Body of pancreas (tissue), 4 donors: ENCODE results near the gene CCSER1. TPM values are rescaled to one million over a fixed set of nuclear protein-coding genes. Genes with fewer than 3 reads are reported as not detected.

Experiments
- ATAC-seq: fragments of 150-250 bp; one replicate; pipeline ENCODE4 v1.9.1; 2016
- DNase-seq, 4 donors: peaks; one replicate each; pipeline ENCODE4 v3.0.0-alpha.2; 2019
- H3K27ac ChIP-seq, 4 donors: fragments of 200-600 bp; sonication (generic); 1 replicate in 3 of 4; 2 replicates in 1 of 4; pipeline versions ENCODE4 v1.5.1 to v1.6.1; 2016 to 2019; ENCODE audit warnings: mild to moderate bottlenecking in 1 of 4, mixed read lengths in 1 of 4, moderate library complexity in 1 of 4
- H3K27me3 ChIP-seq, 2 donors: fragments of 200-600 bp; sonication (generic); one replicate each; pipeline ENCODE4 v1.6.0; 2016; ENCODE audit warnings: mild to moderate bottlenecking in 1 of 2
- H3K36me3 ChIP-seq, 2 donors: fragments of 200-600 bp; sonication (generic); replicated peaks in 1 of 2; 2 replicates each; pipeline ENCODE4 v1.5.1; 2016; ENCODE audit warnings: low read depth in 2 of 2; ENCODE audit not compliant: insufficient read depth in 1 of 2
- H3K4me1 ChIP-seq: fragments of 200-600 bp; sonication (generic); one replicate; pipeline ENCODE4 v1.6.0; 2016
- H3K4me3 ChIP-seq, 2 donors: fragments of 200-600 bp; sonication (generic); 1 replicate in 1 of 2; 2 replicates in 1 of 2; pipeline ENCODE4 v1.5.1; 2016 to 2019
- H3K9me3 ChIP-seq, 3 donors: fragments of 200-600 bp; sonication (generic); 1 replicate in 2 of 3; 2 replicates in 1 of 3; pipeline ENCODE4 v1.5.1; 2016
- CTCF ChIP-seq, 7 experiments: fragments of 450-650 bp in 4 of 7; fragments of 200-600 bp in 3 of 7; sonication (generic) in 3 of 7; IDR thresholded peaks; one replicate each; pipeline ENCODE4 v1.5.1; 2016 to 2019; ENCODE audit warnings: antibody characterized with exemption in 7 of 7
- POLR2A ChIP-seq, 3 donors: fragments of 450-650 bp; IDR thresholded peaks; one replicate each; pipeline ENCODE4 v1.6.1; 2016; ENCODE audit warnings: antibody characterized with exemption in 3 of 3, mild to moderate bottlenecking in 2 of 3
- WGBS, 2 donors: methylation state at CpG; one replicate each; pipeline ENCODE4 v1.1.5; 2017; 5-methylcytosine and 5-hydroxymethylcytosine counted together
- intact Hi-C: fragments of 100-400 bp; cut with DNase I; formaldehyde crosslinking; loops from one replicate; pipeline ENCODE4 v1.15.1; 2023
- total RNA-seq, 2 donors: library from RNA; depleted of rRNA; stranded (reverse); fragments of >200 nt; gene quantifications; one replicate each; pipeline ENCODE4 v1.1.0, GENCODE V29; 2016

The CCSER1 gene
- total RNA-seq, 2 donors from 2014 or later = 13.2 to 14.5 TPM

DNA sequence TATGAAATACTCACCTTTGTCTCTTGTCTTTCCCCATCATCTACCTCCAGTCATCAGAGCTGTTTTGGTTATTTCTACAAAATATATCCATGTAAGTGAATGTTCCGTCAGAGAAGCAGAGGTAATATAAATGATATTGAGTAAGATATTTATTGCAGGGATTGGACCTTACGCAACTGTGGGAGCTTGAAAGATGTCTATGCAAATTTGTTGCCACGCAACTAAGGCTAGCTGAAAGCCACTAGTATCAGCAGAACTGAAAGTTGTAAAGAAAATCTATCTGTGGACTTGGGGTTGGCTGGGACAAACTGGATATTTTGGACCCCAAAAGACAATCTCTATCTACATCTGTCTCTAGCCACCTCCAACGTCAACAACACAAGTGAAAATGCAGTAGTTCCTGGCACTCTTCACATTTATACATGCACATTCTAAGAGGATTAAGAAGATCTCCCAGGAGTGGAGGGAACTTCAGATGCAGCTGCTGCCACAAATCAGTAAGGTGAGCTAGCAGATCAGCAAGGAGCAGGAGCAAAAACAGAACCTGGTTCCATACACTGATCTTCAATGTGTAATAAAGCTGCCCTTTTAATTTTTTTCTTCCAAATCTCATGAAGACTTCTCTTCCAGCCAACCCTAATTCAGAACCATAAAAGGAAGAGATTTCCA lies 8.5 kb upstream of the CCSER1 start:
- 53% methylated on average over 4 of the region's 4 CpGs for WGBS, 2 donors
- no peaks in the 10 kb centered on the region for H3K27me3 ChIP-seq
- H3K36me3 ChIP-seq = no peaks in the 10 kb centered on the region
- TF ChIP-seq CTCF (IDR thresholded peaks at IDR 0.05) (no peak), POLR2A (IDR thresholded peaks at IDR 0.05) (no peak)
- DNase-seq (no peak), ATAC-seq (no peak)
- no peak overlapping the region for H3K4me3 ChIP-seq
- intact Hi-C loops = no loop called here
- H3K4me1 ChIP-seq = no peaks in the 10 kb centered on the region
- H3K27ac ChIP-seq = no peak overlapping the region
- no peaks in the 10 kb centered on the region for H3K9me3 ChIP-seq

DNA sequence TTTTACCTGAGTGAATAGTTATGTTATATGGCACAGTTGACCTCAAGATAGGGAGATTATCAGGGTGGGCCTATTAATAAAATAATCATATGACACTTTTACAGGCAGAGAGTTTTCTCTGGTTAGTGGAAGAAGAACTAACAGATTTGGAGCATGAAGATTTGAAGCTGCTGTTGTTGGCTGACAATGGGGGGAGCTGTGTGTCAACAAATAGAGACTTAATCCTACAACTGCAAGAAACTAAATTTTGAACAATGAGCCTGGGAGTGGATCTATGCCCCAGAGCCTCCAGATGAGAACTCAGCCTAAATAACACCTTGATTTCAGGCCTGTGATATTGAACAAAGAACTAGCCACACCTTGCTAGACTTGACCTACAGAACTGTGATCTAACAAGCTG lies 7.2 kb upstream of the CCSER1 start:
- Histone ChIP-seq H3K9me3 (no peaks in the 10 kb centered on the region), H3K4me1 (no peaks in the 10 kb centered on the region), H3K27me3 (no peaks in the 10 kb centered on the region), H3K4me3 (no peak overlapping the region), H3K36me3 (no peaks in the 10 kb centered on the region), H3K27ac (no peak overlapping the region)
- TF ChIP-seq CTCF (IDR thresholded peaks at IDR 0.05) (peak in 3 of 7 experiments; percentile 13 to 37 (median 14)), POLR2A (IDR thresholded peaks at IDR 0.05) (no peak)
- ATAC-seq = no peak
- DNase-seq = peak in 1 of 4 donors; percentile 10
- intact Hi-C loops = no loop called here

DNA sequence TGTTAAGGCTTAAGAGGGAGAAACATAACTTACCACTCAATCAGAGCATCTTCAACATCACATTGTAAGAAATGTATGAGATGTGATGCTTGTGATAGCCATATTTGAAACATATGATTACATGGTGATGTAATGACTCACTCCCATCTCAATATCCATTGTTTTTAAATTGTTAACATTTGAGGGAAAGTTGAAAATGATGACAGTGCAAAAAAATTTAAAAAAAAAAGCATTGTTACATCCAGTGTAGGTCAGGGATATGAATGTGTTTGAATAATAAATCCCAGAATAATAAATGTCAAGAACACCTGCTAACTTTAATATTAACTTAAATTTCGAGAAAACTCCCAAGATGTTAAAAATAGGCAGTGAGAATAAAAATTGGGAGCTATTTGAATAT lies 6.4 kb upstream of the CCSER1 start:
- ATAC-seq (no peak), DNase-seq (no peak)
- WGBS, 2 donors = 47 to 55% methylated on average over 1 of the region's 1 CpG
- Histone ChIP-seq H3K4me3 (no peak overlapping the region), H3K9me3 (no peaks in the 10 kb centered on the region), H3K27ac (no peak overlapping the region), H3K4me1 (no peaks in the 10 kb centered on the region), H3K27me3 (no peaks in the 10 kb centered on the region), H3K36me3 (no peaks in the 10 kb centered on the region)
- no peak for TF ChIP-seq CTCF (IDR thresholded peaks at IDR 0.05)
- TF ChIP-seq POLR2A (IDR thresholded peaks at IDR 0.05) = no peak
- intact Hi-C loops = no loop called here

DNA sequence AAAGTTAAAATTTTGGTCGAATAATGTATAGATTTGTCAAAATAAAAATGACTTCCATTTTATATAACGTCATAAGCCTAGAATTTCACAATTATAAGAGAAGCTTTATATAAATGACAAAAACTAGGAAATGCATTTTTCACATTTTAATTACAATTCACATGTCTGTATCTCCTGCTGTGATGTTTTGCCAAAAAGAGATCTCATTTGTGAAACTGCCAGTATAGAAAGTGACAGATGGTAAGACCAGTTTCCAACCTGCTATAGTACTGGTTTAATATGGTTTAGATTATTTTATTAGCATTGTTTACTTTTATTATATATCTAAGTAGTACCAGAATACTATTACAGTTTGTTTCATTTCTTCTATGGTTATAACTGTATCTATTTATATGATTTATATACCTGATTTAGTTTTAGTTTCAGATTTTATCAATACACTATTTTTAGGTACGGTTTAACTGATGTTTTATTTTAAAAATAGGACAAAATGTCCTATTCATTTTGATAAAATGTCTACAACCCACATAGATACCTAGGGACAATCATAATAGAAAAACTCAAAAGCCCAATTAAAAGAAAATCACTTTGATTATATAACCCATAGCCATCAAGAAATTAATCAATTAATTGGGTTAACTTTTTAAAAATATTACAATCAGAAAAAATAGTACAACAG lies 5.4 kb upstream of the CCSER1 start:
- TF ChIP-seq POLR2A (IDR thresholded peaks at IDR 0.05) (no peak), CTCF (IDR thresholded peaks at IDR 0.05) (no peak)
- no peaks in the 10 kb centered on the region for H3K4me1 ChIP-seq
- ATAC-seq = no peak
- H3K36me3 ChIP-seq = no peaks in the 10 kb centered on the region
- no peaks in the 10 kb centered on the region for H3K27me3 ChIP-seq
- H3K4me3 ChIP-seq = no peak overlapping the region
- intact Hi-C loops = no loop called here
- H3K9me3 ChIP-seq = no peaks in the 10 kb centered on the region
- no peak overlapping the region for H3K27ac ChIP-seq
- 57 to 66% methylated on average over 3 of the region's 3 CpGs for WGBS, 2 donors
- no peak for DNase-seq

GRCh38 chr4:90122355-90122748 lies 4.8 kb upstream of the CCSER1 start:
- 68 to 73% methylated on average over 7 of the region's 7 CpGs for WGBS, 2 donors
- H3K27me3 ChIP-seq = no peaks in the 10 kb centered on the region
- H3K27ac ChIP-seq = no peak overlapping the region
- H3K9me3 ChIP-seq = no peaks in the 10 kb centered on the region
- intact Hi-C loops = no loop called here
- no peaks in the 10 kb centered on the region for H3K36me3 ChIP-seq
- H3K4me3 ChIP-seq = no peak overlapping the region
- ATAC-seq (no peak), DNase-seq (no peak)
- H3K4me1 ChIP-seq = no peaks in the 10 kb centered on the region
- TF ChIP-seq CTCF (IDR thresholded peaks at IDR 0.05) (no peak), POLR2A (IDR thresholded peaks at IDR 0.05) (no peak)
